ENCODE data around the gene EFNB1. TPM values are rescaled to one million over a fixed set of nuclear protein-coding genes. Genes with fewer than 3 reads are reported as not detected.

Gene EFNB1
- polyA plus RNA-seq, 3 donors = 4.7 to 6.6 (median 5.4) TPM

GRCh38 chrX:68838571-68838910 lies 9.7 kb downstream of the EFNB1 start:
- Histone ChIP-seq H4K20me1 (ENCODE audit: insufficient read depth, low read length) (peaks cover 17% of the 10 kb centered on the region), H3K4me1 (ENCODE audit: control insufficient read depth in 1 of 2, insufficient read depth in 2 of 2, low read length in 2 of 2) (peaks cover 23 to 34% of the 10 kb centered on the region in 2 donors), H3K9me3 (replicated peaks in 1 of 2; ENCODE audit: control insufficient read depth in 1 of 2, insufficient read depth in 1 of 2, low read length in 2 of 2) (no peaks in the 10 kb centered on the region), H3K4me3 (replicated peaks in 1 of 3; ENCODE audit: low read depth in 2 of 3, low read length in 3 of 3) (no peak overlapping the region), H3K36me3 (replicated peaks in 1 of 2; ENCODE audit: control insufficient read depth in 1 of 2, insufficient read depth in 2 of 2, low read length in 2 of 2) (peaks cover 3 to 4% of the 10 kb centered on the region in 2 donors), H3K79me2 (ENCODE audit: insufficient read depth, low read length) (no peaks in the 10 kb centered on the region), H3K27me3 (ENCODE audit: control insufficient read depth in 2 of 2, insufficient read depth in 2 of 2, low read length in 2 of 2) (no peaks in the 10 kb centered on the region), H3K27ac (ENCODE audit: low read depth in 1 of 2, low read length in 2 of 2) (no peak overlapping the region), H3K9ac (ENCODE audit: insufficient read depth, low read length, poor library complexity, severe bottlenecking) (no peak overlapping the region), H2AFZ (ENCODE audit: insufficient read depth, low read depth, low read length, poor library complexity, severe bottlenecking) (no peak overlapping the region), H3K4me2 (replicated peaks; ENCODE audit: extremely low read depth, low read length, poor library complexity, severe bottlenecking) (no peak overlapping the region)
- H3K4me3 Mint-ChIP-seq = no peak overlapping the region
- H3K4me1 Mint-ChIP-seq = peaks cover 27% of the 10 kb centered on the region
- TF ChIP-seq CTCF (IDR thresholded peaks at IDR 0.05) = no peak
- intact Hi-C loops (cut with micrococcal nuclease) = no loop called here
- peaks cover 13 to 17% of the 10 kb centered on the region in 2 donors for H3K36me3 Mint-ChIP-seq
- no peak for DNase-seq
- peaks cover 0 to 4% (median 0%) of the 10 kb centered on the region in 3 donors for H3K27me3 Mint-ChIP-seq (ENCODE audit: low read depth in 3 of 3)
- peaks cover 0 to 3% (median 0%) of the 10 kb centered on the region in 7 donors for H3K9me3 Mint-ChIP-seq
- WGBS (ENCODE audit: insufficient coverage) = 96% methylated on average over 7 of the region's 8 CpGs
- H3K27ac Mint-ChIP-seq = no peak overlapping the region

- no peak for TF ChIP-seq CTCF (IDR thresholded peaks at IDR 0.05)
- intact Hi-C loops (cut with micrococcal nuclease) = no loop called here
- Histone ChIP-seq H3K4me3 (replicated peaks in 1 of 3; ENCODE audit: low read depth in 2 of 3, low read length in 3 of 3) (no peak overlapping the region), H3K9me3 (replicated peaks in 1 of 2; ENCODE audit: control insufficient read depth in 1 of 2, insufficient read depth in 1 of 2, low read length in 2 of 2) (no peaks in the 10 kb centered on the region), H3K9ac (ENCODE audit: insufficient read depth, low read length, poor library complexity, severe bottlenecking) (no peak overlapping the region), H3K4me2 (replicated peaks; ENCODE audit: extremely low read depth, low read length, poor library complexity, severe bottlenecking) (no peak overlapping the region), H3K27me3 (ENCODE audit: control insufficient read depth in 2 of 2, insufficient read depth in 2 of 2, low read length in 2 of 2) (no peaks in the 10 kb centered on the region), H3K4me1 (ENCODE audit: control insufficient read depth in 1 of 2, insufficient read depth in 2 of 2, low read length in 2 of 2) (peaks cover 28 to 44% of the 10 kb centered on the region in 2 donors), H2AFZ (ENCODE audit: insufficient read depth, low read depth, low read length, poor library complexity, severe bottlenecking) (no peak overlapping the region), H3K36me3 (replicated peaks in 1 of 2; ENCODE audit: control insufficient read depth in 1 of 2, insufficient read depth in 2 of 2, low read length in 2 of 2) (peaks cover 3 to 4% of the 10 kb centered on the region in 2 donors), H3K27ac (ENCODE audit: low read depth in 1 of 2, low read length in 2 of 2) (no peak overlapping the region), H4K20me1 (ENCODE audit: insufficient read depth, low read length) (peaks cover 13% of the 10 kb centered on the region), H3K79me2 (ENCODE audit: insufficient read depth, low read length) (no peaks in the 10 kb centered on the region)
- H3K27me3 Mint-ChIP-seq (ENCODE audit: low read depth in 3 of 3) = peaks cover 0 to 4% (median 0%) of the 10 kb centered on the region in 3 donors
- 100% methylated on average over 2 of the region's 4 CpGs for WGBS (ENCODE audit: insufficient coverage)
- DNase-seq = no peak
- peaks cover 0 to 3% (median 0%) of the 10 kb centered on the region in 7 donors for H3K9me3 Mint-ChIP-seq
- H3K4me1 Mint-ChIP-seq = peaks cover 29% of the 10 kb centered on the region
- peaks cover 13 to 17% of the 10 kb centered on the region in 2 donors for H3K36me3 Mint-ChIP-seq
- H3K4me3 Mint-ChIP-seq = no peak overlapping the region
- peak overlapping the region in 1 of 7 donors; percentile 37 for H3K27ac Mint-ChIP-seq
Observed at GRCh38 chrX:68839771-68840170, 10.9 kb downstream of the EFNB1 start.

All from CD14-positive monocyte (primary cell).